SK-N-SH (cell line): ENCODE measurements around the gene OR51L1. TPM values are rescaled to one million over a fixed set of nuclear protein-coding genes. Genes with fewer than 3 reads are reported as not detected.

Experiments
- CTCF ChIA-PET: fragments of 300-600, 350-600 bp; formaldehyde crosslinking; extraction: SDS; loops from one replicate; lab custom pipeline; 2021; lab: Yijun Ruan, JAX
- POLR2A ChIA-PET: fragments of 350-600 bp; sonication (Branson Sonifier 250); formaldehyde crosslinking; extraction: SDS; loops from one replicate; lab custom pipeline; 2020; ENCODE audit warnings: antibody characterized with exemption, inconsistent platforms; lab: Yijun Ruan, JAX
- DNase-seq: peaks from one replicate; pipeline ENCODE4 v3.0.0; 2012
- H2AFZ ChIP-seq: fragments of 200-600 bp; sonication (generic); 2 replicates; pipeline ENCODE4 v1.8.1; 2016; ENCODE audit warnings: antibody characterized with exemption, mild to moderate bottlenecking, low read depth
- H3F3A ChIP-seq: fragments of 200-600 bp; sonication (generic); replicated peaks from 2 replicates; pipeline ENCODE3; 2016; ENCODE audit warnings: antibody characterized with exemption, mild to moderate bottlenecking; ENCODE audit not compliant: insufficient read depth
- H3K27ac ChIP-seq, 2 experiments: fragments of 200-500 bp in 1 of 2; fragments of 200-600 bp in 1 of 2; sonication (Bioruptor generic) in 1 of 2; sonication (generic), shearing (Covaris generic) in 1 of 2; 2 replicates each; pipeline versions ENCODE4 v1.5.1 to v1.6.1; 2014 to 2016; ENCODE audit warnings: low read depth in 2 of 2, inconsistent platforms in 1 of 2, low read length in 1 of 2, mild to moderate bottlenecking in 1 of 2, mixed read lengths in 1 of 2
- H3K27me3 ChIP-seq: fragments of 200-600 bp; sonication (generic), shearing (Covaris generic); 2 replicates; pipeline ENCODE4 v1.6.1; 2016; ENCODE audit warnings: mixed run types; ENCODE audit not compliant: insufficient read depth
- H3K36me3 ChIP-seq, 2 experiments: fragments of 200-500 bp in 1 of 2; fragments of 200-600 bp in 1 of 2; sonication (Bioruptor generic) in 1 of 2; sonication (generic) in 1 of 2; replicated peaks in 1 of 2; 2 replicates each; pipeline versions ENCODE3 to v1.5.1; 2014 to 2016; ENCODE audit warnings: low read length in 1 of 2, mild to moderate bottlenecking in 1 of 2; ENCODE audit not compliant: insufficient read depth in 2 of 2, control insufficient read depth in 1 of 2
- H3K4me1 ChIP-seq, 2 experiments: fragments of 200-500 bp in 1 of 2; fragments of 200-600 bp in 1 of 2; sonication (Bioruptor generic) in 1 of 2; sonication (generic), shearing (Covaris generic) in 1 of 2; 2 replicates each; pipeline versions ENCODE4 v1.5.1 to v1.6.1; 2014 to 2016; ENCODE audit warnings: low read depth in 1 of 2, low read length in 1 of 2, mixed run types in 1 of 2; ENCODE audit not compliant: insufficient read depth in 2 of 2, control insufficient read depth in 1 of 2
- H3K4me2 ChIP-seq: fragments of 200-600 bp; sonication (generic), shearing (Covaris generic); 2 replicates; pipeline ENCODE4 v1.6.1; 2017; ENCODE audit warnings: mixed run types
- H3K4me3 ChIP-seq, 2 experiments: fragments of 200-500 bp in 1 of 2; fragments of 200-600 bp in 1 of 2; sonication (Bioruptor generic) in 1 of 2; sonication (generic), shearing (Covaris generic) in 1 of 2; 2 replicates each; pipeline versions ENCODE4 v1.5.1 to v1.8.1; 2014 to 2016; ENCODE audit warnings: low read depth in 2 of 2, inconsistent platforms in 1 of 2, low read length in 1 of 2, mild to moderate bottlenecking in 1 of 2, mixed read lengths in 1 of 2, moderate library complexity in 1 of 2
- H3K79me2 ChIP-seq: fragments of 200-600 bp; sonication (generic); 2 replicates; pipeline ENCODE4 v1.8.1; 2017; ENCODE audit warnings: mild to moderate bottlenecking; ENCODE audit not compliant: insufficient read depth
- H3K9ac ChIP-seq: fragments of 200-600 bp; sonication (generic); 2 replicates; pipeline ENCODE4 v1.6.1; 2017; ENCODE audit warnings: mixed run types
- H3K9me2 ChIP-seq: fragments of 200-600 bp; sonication (generic); 2 replicates; pipeline ENCODE4 v1.6.1; 2017; ENCODE audit warnings: mixed run types
- H3K9me3 ChIP-seq: fragments of 200-600 bp; sonication (generic); 2 replicates; pipeline ENCODE4 v1.6.1; 2017; ENCODE audit warnings: mixed run types, mild to moderate bottlenecking, moderate library complexity
- H4K20me1 ChIP-seq: fragments of 200-600 bp; sonication (generic); 2 replicates; pipeline ENCODE4 v1.6.1; 2017; ENCODE audit warnings: mild to moderate bottlenecking, mixed run types; ENCODE audit not compliant: insufficient read depth
- ELF1 ChIP-seq: IDR thresholded peaks from 2 replicates; pipeline ENCODE4 v1.4.0; 2012
- EP300 ChIP-seq, 2 experiments: IDR thresholded peaks; 2 replicates each; pipeline versions ENCODE4 v1.4.0 to v1.6.1; 2012; ENCODE audit warnings: borderline replicate concordance in 1 of 2, low read depth in 1 of 2, low read length in 1 of 2
- EZH2phosphoT487 ChIP-seq: fragments of 200-600 bp; sonication (generic); IDR thresholded peaks from 2 replicates; pipeline ENCODE4 v1.6.1; 2017; ENCODE audit warnings: low read depth, mixed run types, mild to moderate bottlenecking, antibody characterized with exemption, moderate library complexity, borderline replicate concordance
- FOXJ3 ChIP-seq: sonication (generic); formaldehyde crosslinking; IDR thresholded peaks from 2 replicates; pipeline ENCODE4 v1.5.1; 2020; ENCODE audit warnings: mild to moderate bottlenecking, missing genetic modification reagents
- GABPA ChIP-seq: IDR thresholded peaks from 2 replicates; pipeline ENCODE4 v1.4.0; 2012; ENCODE audit warnings: low read depth, mild to moderate bottlenecking
- MEF2A ChIP-seq: IDR thresholded peaks from 2 replicates; pipeline ENCODE4 v1.4.0; 2012; ENCODE audit warnings: low read depth, borderline replicate concordance
- MXI1 ChIP-seq: IDR thresholded peaks from 2 replicates; pipeline ENCODE4 v1.6.1; 2012; ENCODE audit warnings: mild to moderate bottlenecking, low read depth, low read length, improper control_type of control experiment
- NFIC ChIP-seq: IDR thresholded peaks from 2 replicates; pipeline ENCODE4 v1.4.0; 2012; ENCODE audit warnings: borderline replicate concordance
- RAD21 ChIP-seq: IDR thresholded peaks from 2 replicates; pipeline ENCODE4 v1.6.1; 2012; ENCODE audit warnings: mild to moderate bottlenecking, low read length
- RCOR1 ChIP-seq: fragments of 150-350 bp; IDR thresholded peaks from 2 replicates; pipeline ENCODE4 v1.6.1; 2017; ENCODE audit warnings: antibody characterized with exemption, low read length
- REST ChIP-seq: IDR thresholded peaks from 2 replicates; pipeline ENCODE4 v1.6.1; 2012; ENCODE audit warnings: mild to moderate bottlenecking, low read depth, low read length, moderate library complexity
- RFX5 ChIP-seq: IDR thresholded peaks from 2 replicates; pipeline ENCODE4 v1.6.1; 2012; ENCODE audit warnings: mild to moderate bottlenecking, improper control_type of control experiment, low read length
- TAF1 ChIP-seq: IDR thresholded peaks from 2 replicates; pipeline ENCODE4 v1.6.1; 2012; ENCODE audit warnings: low read depth, mild to moderate bottlenecking, low read length, moderate library complexity, borderline replicate concordance
- TCF12 ChIP-seq: IDR thresholded peaks from 2 replicates; pipeline ENCODE4 v1.4.0; 2012
- TEAD4 ChIP-seq: IDR thresholded peaks from 2 replicates; pipeline ENCODE4 v1.4.0; 2012; ENCODE audit warnings: mild to moderate bottlenecking, borderline replicate concordance; ENCODE audit not compliant: insufficient read depth
- WGBS: methylation state at CpG from one replicate; pipeline ENCODE4 v1.1.6; 2017; ENCODE audit warnings: low lambda C conversion rate; 5-methylcytosine and 5-hydroxymethylcytosine counted together
- polyA plus RNA-seq, 3 experiments: library from polyadenylated mRNA; depleted of rRNA; stranded (reverse); fragments of >200 nt; gene quantifications; 2 replicates each; pipeline ENCODE4 v1.2.3, GENCODE V29; 2012

OR51L1 gene
- polyA plus RNA-seq, 1 of the 3 experiments (the other 2 are of a cell fraction), result not detected

- Histone ChIP-seq H3K27me3 (no peaks in the 10 kb centered on the region), H3K36me3 (no peaks in the 10 kb centered on the region), H3K27ac (no peak overlapping the region), H3K79me2 (no peaks in the 10 kb centered on the region), H3K4me2 (no peak overlapping the region), H3K4me1 (no peaks in the 10 kb centered on the region), H3K9ac (no peak overlapping the region), H3K9me2 (no peaks in the 10 kb centered on the region), H3F3A (no peaks in the 10 kb centered on the region), H2AFZ (no peak overlapping the region), H4K20me1 (no peaks in the 10 kb centered on the region), H3K4me3 (no peak overlapping the region), H3K9me3 (no peaks in the 10 kb centered on the region)
- WGBS, result 0% methylated on average over 2 of the region's 2 CpGs
- no peak for DNase-seq
- TF ChIP-seq EP300 (IDR thresholded peaks at IDR 0.05; ENCODE audit: borderline replicate concordance in 1 of 2, low read depth in 1 of 2, low read length in 1 of 2), result no peak
- POLR2A ChIA-PET, result no interaction called here
- CTCF ChIA-PET, result no interaction called here
Observed at GRCh38 chr11:5021996-5022395, 27.3 kb downstream of the OR51L1 start.

GRCh38 chr11:5036669-5037068, 42.0 kb downstream of the OR51L1 start:
- WGBS, result 3% methylated on average over 2 of the region's 2 CpGs
- CTCF ChIA-PET, result no interaction called here

DNA sequence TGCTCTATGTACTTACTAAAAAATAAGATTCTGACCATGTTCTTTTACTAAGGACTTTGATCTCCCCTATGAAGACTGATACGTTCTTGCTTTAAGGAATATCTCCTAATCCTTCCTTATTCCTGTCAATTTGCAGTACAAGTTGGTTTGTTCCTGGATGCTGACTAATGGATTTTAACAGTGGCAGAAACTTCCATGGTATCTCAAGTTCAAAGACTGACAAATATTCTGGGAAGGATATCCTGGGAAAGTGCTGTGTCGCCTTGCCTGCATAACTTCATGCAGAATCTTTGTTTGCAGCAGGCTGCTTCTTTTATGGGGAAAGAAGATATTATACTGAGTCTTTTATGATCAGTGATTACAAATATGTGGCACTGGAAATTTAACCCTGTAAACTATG, 43.3 kb downstream of the OR51L1 start:
- Histone ChIP-seq H3K36me3 (no peaks in the 10 kb centered on the region), H3K27me3 (no peaks in the 10 kb centered on the region), H3K4me2 (no peak overlapping the region), H3K4me1 (no peaks in the 10 kb centered on the region), H3F3A (no peaks in the 10 kb centered on the region), H3K27ac (no peak overlapping the region), H3K9ac (no peak overlapping the region), H2AFZ (no peak overlapping the region), H3K9me3 (no peaks in the 10 kb centered on the region), H3K4me3 (no peak overlapping the region), H3K79me2 (no peaks in the 10 kb centered on the region), H4K20me1 (no peaks in the 10 kb centered on the region), H3K9me2 (no peaks in the 10 kb centered on the region)
- no peak for DNase-seq
- WGBS, result 4% methylated on average over 2 of the region's 2 CpGs
- CTCF ChIA-PET, result no interaction called here
- POLR2A ChIA-PET, result no interaction called here
- TF ChIP-seq TAF1 (no peak), GABPA (no peak), MEF2A (no peak), TCF12 (no peak), RCOR1 (no peak)

More at GRCh38 chr11:5036669-5037068, 42.0 kb downstream of the OR51L1 start:
- no peaks in the 10 kb centered on the region for H3K9me2 ChIP-seq
- H3K36me3 ChIP-seq, result no peaks in the 10 kb centered on the region
- no peak for DNase-seq
- H3K79me2 ChIP-seq, result no peaks in the 10 kb centered on the region
- H3F3A ChIP-seq, result no peaks in the 10 kb centered on the region
- H3K4me1 ChIP-seq, result no peaks in the 10 kb centered on the region
- no peak overlapping the region for H3K9ac ChIP-seq
- no peak overlapping the region for H3K4me2 ChIP-seq
- H3K27me3 ChIP-seq, result no peaks in the 10 kb centered on the region
- no peak for TF ChIP-seq ELF1
- TF ChIP-seq GABPA, result no peak
- no peak for TF ChIP-seq TAF1
- TF ChIP-seq EZH2phosphoT487, result no peak
- TF ChIP-seq, all 33 proteins: peak for 0
- Histone ChIP-seq H3K27ac (no peak overlapping the region), H2AFZ (no peak overlapping the region), H3K4me3 (no peak overlapping the region), H3K9me3 (no peaks in the 10 kb centered on the region), H4K20me1 (no peaks in the 10 kb centered on the region)
- POLR2A ChIA-PET, result no interaction called here

- H3K9me2 ChIP-seq, result no peaks in the 10 kb centered on the region
- no peak overlapping the region for H3K9ac ChIP-seq
- no peaks in the 10 kb centered on the region for H3K36me3 ChIP-seq
- WGBS, result 10% methylated on average over 1 of the region's 1 CpG
- H3K4me1 ChIP-seq, result no peaks in the 10 kb centered on the region
- DNase-seq, result no peak
- no peaks in the 10 kb centered on the region for H3K9me3 ChIP-seq
- H3F3A ChIP-seq, result no peaks in the 10 kb centered on the region
- H4K20me1 ChIP-seq, result no peaks in the 10 kb centered on the region
- no peak overlapping the region for H3K27ac ChIP-seq
- no peak overlapping the region for H3K4me3 ChIP-seq
- CTCF ChIA-PET, result no interaction called here
- no peaks in the 10 kb centered on the region for H3K79me2 ChIP-seq
- POLR2A ChIA-PET, result no interaction called here
- no peaks in the 10 kb centered on the region for H3K27me3 ChIP-seq
- no peak for TF ChIP-seq REST
- no peak for TF ChIP-seq RCOR1
- no peak for TF ChIP-seq RFX5
- no peak for TF ChIP-seq NFIC
- TF ChIP-seq ELF1, result no peak
- no peak for TF ChIP-seq MXI1
- TF ChIP-seq RAD21, result no peak
- no peak for TF ChIP-seq FOXJ3 (CRISPR knock-in tag)
- no peak for TF ChIP-seq TEAD4
- no peak for TF ChIP-seq TAF1
- H3K4me2 ChIP-seq, result no peak overlapping the region
- H2AFZ ChIP-seq, result no peak overlapping the region
Observed at GRCh38 chr11:5038341-5038740, 43.7 kb downstream of the OR51L1 start.
